Stimulated activated naive CD8-positive, alpha-beta T cell treated with anti-CD3 and anti-CD28 coated beads, Interleukin-15, Interleukin-2, amounts not matched to agents 100 ng/mL and 50 ng/mL, for 24 hours (primary cell): Measurements from ENCODE around the gene RBM19.
A peak's percentile ranks its signal among the peaks of the same experiment; 100 is the strongest.

Experiments
- H3K27ac Mint-ChIP-seq: one replicate; pipeline ENCODE4 v1.8.0; 2021; ENCODE audit warnings: mild to moderate bottlenecking, mixed read lengths
- H3K27me3 Mint-ChIP-seq: one replicate; pipeline ENCODE4 v1.8.0; 2021; ENCODE audit warnings: mixed read lengths
- H3K36me3 Mint-ChIP-seq: one replicate; pipeline ENCODE4 v1.8.0; 2021; ENCODE audit warnings: low read depth, mixed read lengths
- H3K4me1 Mint-ChIP-seq: one replicate; pipeline ENCODE4 v1.8.0; 2021; ENCODE audit warnings: low read depth, mixed read lengths
- H3K4me3 Mint-ChIP-seq: one replicate; pipeline ENCODE4 v1.8.0; 2021; ENCODE audit warnings: mild to moderate bottlenecking, mixed read lengths
- H3K9me3 Mint-ChIP-seq: one replicate; pipeline ENCODE4 v1.8.0; 2021; ENCODE audit warnings: mixed read lengths

RBM19 gene

DNA sequence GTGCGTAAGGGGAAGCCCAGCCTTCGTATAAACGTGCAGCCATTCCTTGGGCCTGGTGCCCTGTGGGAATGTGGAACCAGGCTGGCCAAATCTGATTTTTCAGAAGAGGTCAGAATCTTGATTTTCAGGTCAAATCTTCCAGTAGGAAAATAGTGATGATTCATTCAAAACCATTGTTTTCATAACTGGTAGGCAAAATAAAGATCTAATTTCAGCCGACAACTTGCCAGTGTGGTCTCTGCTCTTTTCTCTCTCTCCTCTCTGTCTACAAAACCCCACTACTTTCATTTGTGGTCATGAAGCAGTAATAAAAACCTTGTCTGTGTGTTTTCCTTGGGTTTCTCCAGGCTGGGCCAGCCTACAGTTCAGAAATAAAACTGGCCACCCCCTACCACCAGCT, 135.1 kb downstream of the RBM19 start:
- no peak overlapping the region for H3K4me3 Mint-ChIP-seq
- H3K4me1 Mint-ChIP-seq: no peaks in the 10 kb centered on the region
- H3K27ac Mint-ChIP-seq: no peak overlapping the region
- no peaks in the 10 kb centered on the region for H3K27me3 Mint-ChIP-seq
- no peaks in the 10 kb centered on the region for H3K9me3 Mint-ChIP-seq
- peaks cover 20% of the 10 kb centered on the region for H3K36me3 Mint-ChIP-seq

- no peaks in the 10 kb centered on the region for H3K27me3 Mint-ChIP-seq
- no peaks in the 10 kb centered on the region for H3K4me1 Mint-ChIP-seq
- no peak overlapping the region for H3K27ac Mint-ChIP-seq
- H3K4me3 Mint-ChIP-seq: no peak overlapping the region
- H3K36me3 Mint-ChIP-seq: peaks cover 25% of the 10 kb centered on the region
- H3K9me3 Mint-ChIP-seq: no peaks in the 10 kb centered on the region
These were observed 136.9 kb downstream of the RBM19 start for GRCh38 chr12:113829212-113829611.

- H3K27ac Mint-ChIP-seq: no peak overlapping the region
- H3K9me3 Mint-ChIP-seq: no peaks in the 10 kb centered on the region
- no peaks in the 10 kb centered on the region for H3K4me1 Mint-ChIP-seq
- no peaks in the 10 kb centered on the region for H3K27me3 Mint-ChIP-seq
- H3K36me3 Mint-ChIP-seq: peaks cover 22% of the 10 kb centered on the region
- H3K4me3 Mint-ChIP-seq: no peak overlapping the region
These were observed 138.5 kb downstream of the RBM19 start for GRCh38 chr12:113827539-113828114.

GRCh38 chr12:113826805-113827538, 139.2 kb downstream of the RBM19 start:
- Mint-ChIP-seq H3K4me3 (no peak overlapping the region), H3K9me3 (no peaks in the 10 kb centered on the region), H3K27ac (no peak overlapping the region), H3K4me1 (no peaks in the 10 kb centered on the region), H3K27me3 (no peaks in the 10 kb centered on the region), H3K36me3 (peaks cover 26% of the 10 kb centered on the region)

- no peaks in the 10 kb centered on the region for H3K27me3 Mint-ChIP-seq
- peaks cover 22% of the 10 kb centered on the region for H3K36me3 Mint-ChIP-seq
- no peak overlapping the region for H3K4me3 Mint-ChIP-seq
- H3K27ac Mint-ChIP-seq: no peak overlapping the region
- no peaks in the 10 kb centered on the region for H3K4me1 Mint-ChIP-seq
- no peaks in the 10 kb centered on the region for H3K9me3 Mint-ChIP-seq
These were observed 140.4 kb downstream of the RBM19 start for GRCh38 chr12:113825705-113826104.

DNA sequence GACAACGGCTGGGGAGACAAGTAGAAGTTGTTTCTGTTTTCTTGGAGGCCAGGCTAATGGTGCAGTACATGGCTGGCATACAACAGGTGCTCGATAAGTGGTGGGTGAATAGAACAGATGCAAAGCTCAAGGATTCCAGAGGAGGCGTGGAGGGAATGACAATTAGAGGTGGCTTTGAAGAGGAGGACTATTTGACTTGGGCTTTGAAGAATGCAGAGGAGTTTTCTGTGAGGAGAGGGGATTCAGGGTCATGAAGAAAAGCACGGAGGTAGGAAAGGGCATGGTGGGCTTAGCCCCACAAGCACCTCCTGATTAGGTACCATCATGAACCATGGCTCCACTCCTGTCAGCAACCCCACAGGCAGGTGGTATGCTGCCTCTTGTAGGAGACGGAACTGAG, 142.3 kb downstream of the RBM19 start:
- H3K27ac Mint-ChIP-seq: no peak overlapping the region
- no peaks in the 10 kb centered on the region for H3K27me3 Mint-ChIP-seq
- no peaks in the 10 kb centered on the region for H3K4me1 Mint-ChIP-seq
- H3K36me3 Mint-ChIP-seq: peaks cover 23% of the 10 kb centered on the region
- no peaks in the 10 kb centered on the region for H3K9me3 Mint-ChIP-seq
- H3K4me3 Mint-ChIP-seq: no peak overlapping the region

GRCh38 chr12:113823016-113823415, 143.1 kb downstream of the RBM19 start:
- no peak overlapping the region for H3K4me3 Mint-ChIP-seq
- H3K27me3 Mint-ChIP-seq: no peaks in the 10 kb centered on the region
- no peaks in the 10 kb centered on the region for H3K4me1 Mint-ChIP-seq
- peaks cover 28% of the 10 kb centered on the region for H3K36me3 Mint-ChIP-seq
- no peak overlapping the region for H3K27ac Mint-ChIP-seq
- H3K9me3 Mint-ChIP-seq: no peaks in the 10 kb centered on the region

DNA sequence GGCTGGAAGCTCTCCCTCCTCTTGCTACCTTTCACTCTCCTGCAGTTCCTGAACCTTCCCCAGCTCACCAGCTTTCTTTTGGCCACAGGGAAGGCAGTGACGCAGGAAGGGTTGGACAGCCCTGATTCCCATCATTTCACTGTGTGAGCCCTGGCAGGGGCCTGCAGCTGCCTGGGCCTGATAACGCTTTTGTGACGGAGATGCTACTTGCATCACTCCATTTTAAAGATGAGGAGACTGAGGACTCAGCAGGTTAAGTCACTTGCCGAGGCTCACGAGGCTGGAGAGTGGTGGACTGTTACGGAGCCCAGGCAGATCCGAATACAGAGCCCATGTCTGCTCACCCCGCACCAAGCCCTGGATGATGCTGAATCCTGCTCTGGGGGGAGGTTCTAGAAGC, 145.3 kb downstream of the RBM19 start:
- Mint-ChIP-seq H3K4me3 (no peak overlapping the region), H3K27ac (no peak overlapping the region), H3K27me3 (no peaks in the 10 kb centered on the region), H3K4me1 (no peaks in the 10 kb centered on the region), H3K9me3 (no peaks in the 10 kb centered on the region), H3K36me3 (peaks cover 34% of the 10 kb centered on the region)

DNA sequence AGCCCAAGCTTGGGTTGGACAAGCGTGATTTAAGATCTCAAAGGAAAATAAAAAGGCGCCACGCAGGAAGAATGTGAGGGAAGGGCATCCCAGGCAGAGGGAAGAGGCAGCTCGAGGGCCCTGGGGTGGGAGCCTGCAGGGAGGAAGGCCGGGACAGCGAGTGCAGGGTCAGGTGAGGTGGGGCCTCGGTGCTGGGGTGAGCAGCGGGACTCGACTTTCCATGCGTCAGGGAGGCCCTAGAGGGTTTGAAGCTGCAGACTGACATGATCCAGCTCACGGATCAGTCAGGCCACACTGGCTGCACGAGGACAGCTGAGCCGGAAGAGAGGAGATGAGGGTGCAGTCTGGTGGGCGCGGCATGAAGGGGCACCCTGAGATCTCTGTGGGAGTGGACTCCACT, 145.8 kb downstream of the RBM19 start:
- Mint-ChIP-seq H3K4me1 (no peaks in the 10 kb centered on the region), H3K27me3 (no peaks in the 10 kb centered on the region), H3K36me3 (peaks cover 40% of the 10 kb centered on the region), H3K9me3 (no peaks in the 10 kb centered on the region), H3K4me3 (no peak overlapping the region), H3K27ac (no peak overlapping the region)

- H3K36me3 Mint-ChIP-seq: peaks cover 42% of the 10 kb centered on the region
- H3K9me3 Mint-ChIP-seq: no peaks in the 10 kb centered on the region
- H3K4me3 Mint-ChIP-seq: no peak overlapping the region
- no peaks in the 10 kb centered on the region for H3K4me1 Mint-ChIP-seq
- H3K27me3 Mint-ChIP-seq: no peaks in the 10 kb centered on the region
- H3K27ac Mint-ChIP-seq: no peak overlapping the region
These were observed 146.6 kb downstream of the RBM19 start for GRCh38 chr12:113819495-113819894.

GRCh38 chr12:113818833-113819232, 147.3 kb downstream of the RBM19 start:
- no peak overlapping the region for H3K27ac Mint-ChIP-seq
- no peak overlapping the region for H3K4me3 Mint-ChIP-seq
- H3K9me3 Mint-ChIP-seq: no peaks in the 10 kb centered on the region
- H3K27me3 Mint-ChIP-seq: no peaks in the 10 kb centered on the region
- H3K36me3 Mint-ChIP-seq: peaks cover 40% of the 10 kb centered on the region
- H3K4me1 Mint-ChIP-seq: no peaks in the 10 kb centered on the region

GRCh38 chr12:113818283-113818682, 147.8 kb downstream of the RBM19 start:
- Mint-ChIP-seq H3K9me3 (no peaks in the 10 kb centered on the region), H3K4me1 (no peaks in the 10 kb centered on the region), H3K27me3 (no peaks in the 10 kb centered on the region), H3K4me3 (no peak overlapping the region), H3K27ac (no peak overlapping the region), H3K36me3 (peaks cover 40% of the 10 kb centered on the region)

DNA sequence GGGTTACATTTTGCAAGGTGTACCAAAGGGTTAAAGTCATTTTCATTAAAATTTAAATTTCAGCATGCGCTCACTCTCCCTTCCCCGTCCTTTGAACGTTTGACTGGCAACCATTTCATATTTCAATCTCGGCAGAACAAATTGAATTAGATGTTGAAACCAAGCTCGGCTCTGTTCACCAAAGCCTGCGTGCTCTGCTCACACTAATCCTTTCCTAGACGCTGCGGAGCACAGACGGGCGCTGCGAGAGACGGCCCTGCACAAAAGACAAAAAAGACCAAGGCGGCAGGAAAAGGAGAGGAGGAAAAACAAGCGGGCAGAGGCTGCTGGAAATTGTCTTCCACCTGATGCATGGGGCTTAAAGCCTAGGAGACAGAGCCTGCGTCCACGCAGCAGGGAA, 149.3 kb downstream of the RBM19 start:
- no peaks in the 10 kb centered on the region for H3K4me1 Mint-ChIP-seq
- no peaks in the 10 kb centered on the region for H3K27me3 Mint-ChIP-seq
- peaks cover 41% of the 10 kb centered on the region for H3K36me3 Mint-ChIP-seq
- no peak overlapping the region for H3K27ac Mint-ChIP-seq
- H3K9me3 Mint-ChIP-seq: no peaks in the 10 kb centered on the region
- no peak overlapping the region for H3K4me3 Mint-ChIP-seq

GRCh38 chr12:113815031-113815430, 151.1 kb downstream of the RBM19 start:
- no peaks in the 10 kb centered on the region for H3K4me1 Mint-ChIP-seq
- peak overlapping the region; percentile 31 for H3K27ac Mint-ChIP-seq
- no peaks in the 10 kb centered on the region for H3K27me3 Mint-ChIP-seq
- no peaks in the 10 kb centered on the region for H3K9me3 Mint-ChIP-seq
- H3K4me3 Mint-ChIP-seq: no peak overlapping the region
- peaks cover 46% of the 10 kb centered on the region for H3K36me3 Mint-ChIP-seq

DNA sequence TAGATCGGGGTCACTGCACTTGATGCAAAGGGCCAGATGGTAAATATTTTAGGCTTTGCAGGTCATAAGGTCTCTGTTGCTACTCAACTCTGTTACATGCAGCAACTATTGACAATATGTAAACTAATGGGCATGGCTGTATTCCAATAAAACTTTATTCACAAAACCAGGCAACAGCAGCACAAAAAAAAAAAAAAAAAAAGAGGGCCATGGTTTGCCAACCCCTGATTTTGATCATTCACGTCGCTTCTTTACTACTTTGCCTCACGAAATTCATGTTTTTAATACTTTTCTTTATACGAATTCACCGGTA, 152.9 kb downstream of the RBM19 start:
- Mint-ChIP-seq H3K27ac (no peak overlapping the region), H3K36me3 (peaks cover 50% of the 10 kb centered on the region), H3K27me3 (no peaks in the 10 kb centered on the region)

More for the DNA sequence above, 152.9 kb downstream of the RBM19 start:
- Mint-ChIP-seq H3K4me1 (no peaks in the 10 kb centered on the region), H3K9me3 (no peaks in the 10 kb centered on the region), H3K4me3 (no peak overlapping the region)
